Measurements from ENCODE around the gene CCDC12. TPM values are rescaled to one million over a fixed set of nuclear protein-coding genes. Genes with fewer than 3 reads are reported as not detected.

The CCDC12 gene
- total and polyA plus RNA-seq, 9 of the 15 experiments (the other 6 are each of a cell fraction or from before 2014, with no cell fraction given) = 8.9 to 201 (median 86.9) TPM

DNA sequence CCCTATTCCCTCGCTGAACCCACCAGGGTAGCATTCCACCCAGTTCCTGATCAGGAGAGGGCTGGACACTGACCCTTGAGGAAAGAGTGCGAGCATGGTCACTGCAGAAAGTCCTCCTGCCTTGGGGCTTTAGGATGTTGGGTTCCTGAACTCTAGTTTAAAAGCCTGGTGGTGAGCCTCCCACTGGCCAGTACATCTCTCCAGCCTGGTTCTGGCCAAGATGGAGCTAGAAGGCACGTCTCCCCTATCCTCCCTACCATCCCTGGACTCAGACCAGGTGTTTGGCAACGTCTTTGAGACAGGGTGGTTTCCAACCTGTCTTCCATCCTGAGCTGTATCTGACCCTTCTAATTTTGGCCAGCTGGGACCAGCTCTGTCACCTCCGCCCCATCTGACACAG lies 34.4 kb upstream of the CCDC12 start:
- H2AFZ ChIP-seq (ENCODE audit: low read depth, low read length) = no peak overlapping the region
- H3K27ac ChIP-seq (ENCODE audit: extremely low read depth, low read depth, low read length) = no peak overlapping the region
- no peaks in the 10 kb centered on the region for H3K79me2 ChIP-seq (ENCODE audit: control insufficient read depth, insufficient read depth, low read length)
- no peak overlapping the region for H3K9ac ChIP-seq (ENCODE audit: insufficient read depth in 1 of 2, low read depth in 2 of 2, low read length in 2 of 2)
- ATAC-seq = no peak; the same call in 2 of the 3 replicates
- H3K27me3 ChIP-seq (ENCODE audit: control insufficient read depth in 2 of 2, insufficient read depth in 2 of 2, low read length in 2 of 2) = no peaks in the 10 kb centered on the region
- WGBS (ENCODE audit: insufficient coverage, low coverage, missing lambda C conversion rate) = 63% methylated on average over 5 of the region's 5 CpGs
- peak; percentile 48 for FAIRE-seq
- ChIA-PET POLR2A (interaction anchor here (0.6 to 1.6 kb wide), 6 partner anchors 12 to 611 kb away, joined by 3 to 5 read pairs (median 4); no protein-coding TSS in a partner anchor), CTCF (ENCODE audit: low intra/inter-chr PET ratio) (no interaction called here)
- intact Hi-C loops (cut with micrococcal nuclease) (loop anchor here (10.0 kb wide), 2 partner anchors 314 to 364 kb away; no protein-coding TSS in a partner anchor), in situ Hi-C loops (cut with MboI) (no loop called here)
- H3K4me3 ChIP-seq = no peak overlapping the region
- peaks cover 56% of the 10 kb centered on the region for H3K36me3 ChIP-seq (ENCODE audit: control insufficient read depth, insufficient read depth, low read length)
- H3K4me2 ChIP-seq (ENCODE audit: insufficient read depth, low read length) = no peak overlapping the region
- no peaks in the 10 kb centered on the region for H4K20me1 ChIP-seq (replicated peaks; ENCODE audit: control insufficient read depth, insufficient read depth, low read length)
- no TSS peak for BruUV-seq (replicated peaks)
- H3K4me1 ChIP-seq (replicated peaks in 1 of 2; ENCODE audit: control insufficient read depth in 2 of 2, insufficient read depth in 2 of 2, low read length in 2 of 2) = peaks cover 2 to 9% of the 10 kb centered on the region in 2 experiments; a peak in 3 of 5 replicates
- no peak for DNase-seq (ENCODE audit: extremely low read depth in 1 of 4, low spot score in 3 of 4)
- H3K9me3 ChIP-seq (replicated peaks; ENCODE audit: control insufficient read depth, insufficient read depth, low read depth, low read length) = no peaks in the 10 kb centered on the region
- no peaks in the 10 kb centered on the region for H3K9me1 ChIP-seq (ENCODE audit: control insufficient read depth, insufficient read depth, low read length)
- TF ChIP-seq, protein P1, sequence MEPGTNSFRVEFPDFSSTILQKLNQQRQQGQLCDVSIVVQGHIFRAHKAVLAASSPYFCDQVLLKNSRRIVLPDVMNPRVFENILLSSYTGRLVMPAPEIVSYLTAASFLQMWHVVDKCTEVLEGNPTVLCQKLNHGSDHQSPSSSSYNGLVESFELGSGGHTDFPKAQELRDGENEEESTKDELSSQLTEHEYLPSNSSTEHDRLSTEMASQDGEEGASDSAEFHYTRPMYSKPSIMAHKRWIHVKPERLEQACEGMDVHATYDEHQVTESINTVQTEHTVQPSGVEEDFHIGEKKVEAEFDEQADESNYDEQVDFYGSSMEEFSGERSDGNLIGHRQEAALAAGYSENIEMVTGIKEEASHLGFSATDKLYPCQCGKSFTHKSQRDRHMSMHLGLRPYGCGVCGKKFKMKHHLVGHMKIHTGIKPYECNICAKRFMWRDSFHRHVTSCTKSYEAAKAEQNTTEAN (CRISPR knock-in tag; IDR thresholded peaks at IDR 0.05) = no peak
- TF ChIP-seq ZNF398 (CRISPR knock-in tag; IDR thresholded peaks at IDR 0.05) = no peak
- no peak for TF ChIP-seq ZNF324 (CRISPR knock-in tag; IDR thresholded peaks at IDR 0.05)
- TF ChIP-seq, protein P2, sequence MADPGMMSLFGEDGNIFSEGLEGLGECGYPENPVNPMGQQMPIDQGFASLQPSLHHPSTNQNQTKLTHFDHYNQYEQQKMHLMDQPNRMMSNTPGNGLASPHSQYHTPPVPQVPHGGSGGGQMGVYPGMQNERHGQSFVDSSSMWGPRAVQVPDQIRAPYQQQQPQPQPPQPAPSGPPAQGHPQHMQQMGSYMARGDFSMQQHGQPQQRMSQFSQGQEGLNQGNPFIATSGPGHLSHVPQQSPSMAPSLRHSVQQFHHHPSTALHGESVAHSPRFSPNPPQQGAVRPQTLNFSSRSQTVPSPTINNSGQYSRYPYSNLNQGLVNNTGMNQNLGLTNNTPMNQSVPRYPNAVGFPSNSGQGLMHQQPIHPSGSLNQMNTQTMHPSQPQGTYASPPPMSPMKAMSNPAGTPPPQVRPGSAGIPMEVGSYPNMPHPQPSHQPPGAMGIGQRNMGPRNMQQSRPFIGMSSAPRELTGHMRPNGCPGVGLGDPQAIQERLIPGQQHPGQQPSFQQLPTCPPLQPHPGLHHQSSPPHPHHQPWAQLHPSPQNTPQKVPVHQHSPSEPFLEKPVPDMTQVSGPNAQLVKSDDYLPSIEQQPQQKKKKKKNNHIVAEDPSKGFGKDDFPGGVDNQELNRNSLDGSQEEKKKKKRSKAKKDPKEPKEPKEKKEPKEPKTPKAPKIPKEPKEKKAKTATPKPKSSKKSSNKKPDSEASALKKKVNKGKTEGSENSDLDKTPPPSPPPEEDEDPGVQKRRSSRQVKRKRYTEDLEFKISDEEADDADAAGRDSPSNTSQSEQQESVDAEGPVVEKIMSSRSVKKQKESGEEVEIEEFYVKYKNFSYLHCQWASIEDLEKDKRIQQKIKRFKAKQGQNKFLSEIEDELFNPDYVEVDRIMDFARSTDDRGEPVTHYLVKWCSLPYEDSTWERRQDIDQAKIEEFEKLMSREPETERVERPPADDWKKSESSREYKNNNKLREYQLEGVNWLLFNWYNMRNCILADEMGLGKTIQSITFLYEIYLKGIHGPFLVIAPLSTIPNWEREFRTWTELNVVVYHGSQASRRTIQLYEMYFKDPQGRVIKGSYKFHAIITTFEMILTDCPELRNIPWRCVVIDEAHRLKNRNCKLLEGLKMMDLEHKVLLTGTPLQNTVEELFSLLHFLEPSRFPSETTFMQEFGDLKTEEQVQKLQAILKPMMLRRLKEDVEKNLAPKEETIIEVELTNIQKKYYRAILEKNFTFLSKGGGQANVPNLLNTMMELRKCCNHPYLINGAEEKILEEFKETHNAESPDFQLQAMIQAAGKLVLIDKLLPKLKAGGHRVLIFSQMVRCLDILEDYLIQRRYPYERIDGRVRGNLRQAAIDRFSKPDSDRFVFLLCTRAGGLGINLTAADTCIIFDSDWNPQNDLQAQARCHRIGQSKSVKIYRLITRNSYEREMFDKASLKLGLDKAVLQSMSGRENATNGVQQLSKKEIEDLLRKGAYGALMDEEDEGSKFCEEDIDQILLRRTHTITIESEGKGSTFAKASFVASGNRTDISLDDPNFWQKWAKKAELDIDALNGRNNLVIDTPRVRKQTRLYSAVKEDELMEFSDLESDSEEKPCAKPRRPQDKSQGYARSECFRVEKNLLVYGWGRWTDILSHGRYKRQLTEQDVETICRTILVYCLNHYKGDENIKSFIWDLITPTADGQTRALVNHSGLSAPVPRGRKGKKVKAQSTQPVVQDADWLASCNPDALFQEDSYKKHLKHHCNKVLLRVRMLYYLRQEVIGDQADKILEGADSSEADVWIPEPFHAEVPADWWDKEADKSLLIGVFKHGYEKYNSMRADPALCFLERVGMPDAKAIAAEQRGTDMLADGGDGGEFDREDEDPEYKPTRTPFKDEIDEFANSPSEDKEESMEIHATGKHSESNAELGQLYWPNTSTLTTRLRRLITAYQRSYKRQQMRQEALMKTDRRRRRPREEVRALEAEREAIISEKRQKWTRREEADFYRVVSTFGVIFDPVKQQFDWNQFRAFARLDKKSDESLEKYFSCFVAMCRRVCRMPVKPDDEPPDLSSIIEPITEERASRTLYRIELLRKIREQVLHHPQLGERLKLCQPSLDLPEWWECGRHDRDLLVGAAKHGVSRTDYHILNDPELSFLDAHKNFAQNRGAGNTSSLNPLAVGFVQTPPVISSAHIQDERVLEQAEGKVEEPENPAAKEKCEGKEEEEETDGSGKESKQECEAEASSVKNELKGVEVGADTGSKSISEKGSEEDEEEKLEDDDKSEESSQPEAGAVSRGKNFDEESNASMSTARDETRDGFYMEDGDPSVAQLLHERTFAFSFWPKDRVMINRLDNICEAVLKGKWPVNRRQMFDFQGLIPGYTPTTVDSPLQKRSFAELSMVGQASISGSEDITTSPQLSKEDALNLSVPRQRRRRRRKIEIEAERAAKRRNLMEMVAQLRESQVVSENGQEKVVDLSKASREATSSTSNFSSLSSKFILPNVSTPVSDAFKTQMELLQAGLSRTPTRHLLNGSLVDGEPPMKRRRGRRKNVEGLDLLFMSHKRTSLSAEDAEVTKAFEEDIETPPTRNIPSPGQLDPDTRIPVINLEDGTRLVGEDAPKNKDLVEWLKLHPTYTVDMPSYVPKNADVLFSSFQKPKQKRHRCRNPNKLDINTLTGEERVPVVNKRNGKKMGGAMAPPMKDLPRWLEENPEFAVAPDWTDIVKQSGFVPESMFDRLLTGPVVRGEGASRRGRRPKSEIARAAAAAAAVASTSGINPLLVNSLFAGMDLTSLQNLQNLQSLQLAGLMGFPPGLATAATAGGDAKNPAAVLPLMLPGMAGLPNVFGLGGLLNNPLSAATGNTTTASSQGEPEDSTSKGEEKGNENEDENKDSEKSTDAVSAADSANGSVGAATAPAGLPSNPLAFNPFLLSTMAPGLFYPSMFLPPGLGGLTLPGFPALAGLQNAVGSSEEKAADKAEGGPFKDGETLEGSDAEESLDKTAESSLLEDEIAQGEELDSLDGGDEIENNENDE (IDR thresholded peaks at IDR 0.05; ENCODE audit: low read depth, low read length) = no peak
